Suprapubic skin (tissue), 4 donors: ENCODE results near the gene ZNF674.

Experiments
- EP300 ChIP-seq: sonication (generic); formaldehyde crosslinking; IDR thresholded peaks from one replicate; pipeline ENCODE4 v1.6.1; 2017; ENCODE audit warnings: antibody characterized with exemption
- POLR2A ChIP-seq, 2 donors: fragments of 450-650 bp; IDR thresholded peaks; one replicate each; pipeline ENCODE4 v1.6.1; 2017; ENCODE audit warnings: antibody characterized with exemption in 2 of 2, mild to moderate bottlenecking in 2 of 2, moderate library complexity in 2 of 2
- POLR2AphosphoS5 ChIP-seq, 3 donors: sonication (generic); formaldehyde crosslinking; IDR thresholded peaks; one replicate each; pipeline ENCODE4 v1.6.1; 2017; ENCODE audit warnings: antibody characterized with exemption in 3 of 3
- TF ChIP-seq, protein P1 (sequence below), 2 donors: fragments of 200-600 bp in 1 of 2; fragments of 450-650 bp in 1 of 2; sonication (generic) in 1 of 2; IDR thresholded peaks; one replicate each; pipeline ENCODE4 v1.5.1; 2016 to 2019; ENCODE audit warnings: antibody characterized with exemption in 2 of 2, mild to moderate bottlenecking in 1 of 2, moderate library complexity in 1 of 2

DNA sequence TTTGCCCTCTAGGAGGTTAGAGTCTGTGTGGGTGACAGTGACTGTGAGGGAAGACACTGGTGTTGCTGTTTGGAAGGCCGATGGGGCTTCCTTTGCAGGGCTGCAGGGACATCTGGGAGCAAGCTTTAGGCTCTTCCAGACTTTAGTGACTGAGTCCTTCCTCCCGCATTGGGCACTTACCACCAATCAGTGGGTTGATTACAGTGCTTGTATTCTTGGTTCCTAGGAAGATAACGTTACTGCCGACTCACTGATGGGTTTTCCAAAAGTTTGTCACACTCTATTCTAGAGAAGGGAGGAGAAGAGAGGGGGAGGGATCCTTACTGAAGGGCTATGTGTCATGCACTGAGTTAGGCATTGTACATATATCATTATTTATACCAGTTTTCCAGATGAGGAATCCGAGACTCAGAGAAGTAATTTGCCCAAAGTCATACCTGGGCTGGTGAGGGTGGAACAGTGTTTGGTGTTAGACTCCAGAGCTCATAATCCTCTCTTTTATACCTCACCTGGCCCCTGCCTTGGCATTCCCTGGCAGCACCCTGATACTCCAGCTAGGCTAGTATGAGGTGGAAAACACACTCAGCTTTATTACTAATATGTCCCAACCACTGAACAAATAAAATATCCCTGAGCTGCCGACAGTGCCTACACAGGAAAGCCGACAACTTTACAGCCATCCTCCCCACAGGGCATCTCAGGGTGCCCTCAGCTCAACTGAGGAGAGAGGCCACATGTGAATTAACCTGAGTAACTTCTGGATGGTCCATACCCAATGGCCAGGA, 32.2 kb upstream of the ZNF674 start:
- TF ChIP-seq, protein P1, sequence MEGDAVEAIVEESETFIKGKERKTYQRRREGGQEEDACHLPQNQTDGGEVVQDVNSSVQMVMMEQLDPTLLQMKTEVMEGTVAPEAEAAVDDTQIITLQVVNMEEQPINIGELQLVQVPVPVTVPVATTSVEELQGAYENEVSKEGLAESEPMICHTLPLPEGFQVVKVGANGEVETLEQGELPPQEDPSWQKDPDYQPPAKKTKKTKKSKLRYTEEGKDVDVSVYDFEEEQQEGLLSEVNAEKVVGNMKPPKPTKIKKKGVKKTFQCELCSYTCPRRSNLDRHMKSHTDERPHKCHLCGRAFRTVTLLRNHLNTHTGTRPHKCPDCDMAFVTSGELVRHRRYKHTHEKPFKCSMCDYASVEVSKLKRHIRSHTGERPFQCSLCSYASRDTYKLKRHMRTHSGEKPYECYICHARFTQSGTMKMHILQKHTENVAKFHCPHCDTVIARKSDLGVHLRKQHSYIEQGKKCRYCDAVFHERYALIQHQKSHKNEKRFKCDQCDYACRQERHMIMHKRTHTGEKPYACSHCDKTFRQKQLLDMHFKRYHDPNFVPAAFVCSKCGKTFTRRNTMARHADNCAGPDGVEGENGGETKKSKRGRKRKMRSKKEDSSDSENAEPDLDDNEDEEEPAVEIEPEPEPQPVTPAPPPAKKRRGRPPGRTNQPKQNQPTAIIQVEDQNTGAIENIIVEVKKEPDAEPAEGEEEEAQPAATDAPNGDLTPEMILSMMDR (IDR thresholded peaks at IDR 0.05), result no peak
- TF ChIP-seq POLR2AphosphoS5 (IDR thresholded peaks at IDR 0.05) (no peak), EP300 (no peak), POLR2A (IDR thresholded peaks at IDR 0.05) (no peak)
